Uterus (tissue), 4 donors: ENCODE results near the gene CSTF3. TPM values are rescaled to one million over a fixed set of nuclear protein-coding genes. Genes with fewer than 3 reads are reported as not detected.
"Not testable (repeated sequence)": the region's sequence is repeated elsewhere in the genome, so short reads cannot be mapped to it uniquely, and the experiment has no call there.

Experiments
- DNase-seq, 2 donors: peaks; one replicate each; pipeline ENCODE4 v3.0.0-alpha.2; 2019 to 2020
- H3K27ac ChIP-seq, 2 donors: fragments of 200-600 bp; sonication (generic); 1 replicate in 1 of 2; 2 replicates in 1 of 2; pipeline ENCODE4 v1.5.1; 2016 to 2018
- H3K27me3 ChIP-seq, 2 donors: fragments of 200-600 bp; sonication (generic); one replicate each; pipeline ENCODE4 v1.5.1; 2018 to 2019; ENCODE audit warnings: control low read depth in 1 of 2
- H3K36me3 ChIP-seq, 2 donors: fragments of 200-600 bp; sonication (generic); one replicate each; pipeline ENCODE4 v1.5.1; 2019; ENCODE audit warnings: control low read depth in 1 of 2
- H3K4me1 ChIP-seq, 2 donors: fragments of 200-600 bp; sonication (generic); one replicate each; pipeline ENCODE4 v1.5.1; 2018 to 2019; ENCODE audit warnings: control low read depth in 1 of 2
- H3K4me3 ChIP-seq, 2 donors: fragments of 200-600 bp; sonication (generic); 1 replicate in 1 of 2; 2 replicates in 1 of 2; pipeline ENCODE4 v1.5.1; 2018 to 2019; ENCODE audit warnings: mild to moderate bottlenecking in 1 of 2
- H3K9me3 ChIP-seq, 2 donors: fragments of 200-600 bp; sonication (generic); one replicate each; pipeline ENCODE4 v1.5.1; 2019; ENCODE audit warnings: control low read depth in 1 of 2
- POLR2A ChIP-seq, 2 donors: fragments of 450-650 bp; IDR thresholded peaks; one replicate each; pipeline ENCODE4 v1.6.1; 2016; ENCODE audit warnings: antibody characterized with exemption in 2 of 2, mild to moderate bottlenecking in 1 of 2, moderate library complexity in 1 of 2
- intact Hi-C: fragments of 100-400 bp; cut with DNase I; formaldehyde crosslinking; loops from one replicate; pipeline ENCODE4 v1.15.1; 2023; ENCODE audit warnings: low total_unique reads
- total RNA-seq, 4 donors: library from RNA; depleted of rRNA in 3 of 4; stranded (reverse); fragments of >200 nt in 3 of 4; gene quantifications; one replicate each; pipeline versions ENCODE4 v1.1.0 to v1.2.4, GENCODE V29; 2014 to 2023
- TF ChIP-seq, protein P1 (sequence below), 4 experiments: fragments of 200-600 bp in 2 of 4; fragments of 450-650 bp in 2 of 4; sonication (generic) in 2 of 4; IDR thresholded peaks; one replicate each; pipeline ENCODE4 v1.5.1; 2016 to 2019; ENCODE audit warnings: antibody characterized with exemption in 4 of 4, mild to moderate bottlenecking in 2 of 4, moderate library complexity in 1 of 4
- donor health status: DM: yes; HTN: yes; CAD: no.

Gene CSTF3
- total RNA-seq, 4 donors from 2014 or later = 7.9 to 53.0 (median 19.0) TPM

DNA sequence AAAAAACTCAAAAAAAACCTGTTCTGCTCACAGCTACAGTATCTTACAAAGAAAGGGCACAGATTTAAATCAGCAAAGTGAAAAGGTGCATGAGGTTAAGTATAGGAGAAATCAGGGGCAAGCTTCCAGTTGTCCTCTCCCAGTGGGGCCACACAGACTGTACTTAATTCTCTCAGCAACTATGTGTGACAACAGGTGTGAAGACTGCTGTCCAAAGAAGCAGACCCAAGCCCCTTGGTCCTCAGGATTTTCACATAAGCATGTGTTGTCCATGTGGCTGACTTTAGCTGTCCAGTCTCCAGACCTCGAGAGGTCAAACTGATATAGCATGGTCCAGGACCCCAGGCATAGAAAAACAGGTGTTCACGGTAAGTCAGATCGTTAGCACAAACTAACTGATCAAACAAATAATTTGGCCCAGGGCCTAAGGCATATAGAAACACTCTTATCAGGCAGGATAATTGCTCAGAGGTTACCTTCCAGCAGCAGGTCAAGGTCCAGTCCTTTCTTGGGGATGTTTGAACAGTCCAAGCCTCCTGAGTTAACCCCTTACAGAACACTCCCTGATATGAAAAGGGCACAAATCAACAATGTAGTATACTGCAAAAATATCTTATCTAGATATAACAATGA is 21.1 kb upstream of the CSTF3 start:
- intact Hi-C loops = no loop called here
- Histone ChIP-seq H3K4me3 (no peak overlapping the region), H3K27ac (no peak overlapping the region), H3K4me1 (no peaks in the 10 kb centered on the region), H3K9me3 (no peaks in the 10 kb centered on the region), H3K36me3 (no peaks in the 10 kb centered on the region), H3K27me3 (no peaks in the 10 kb centered on the region)
- TF ChIP-seq, protein P1, sequence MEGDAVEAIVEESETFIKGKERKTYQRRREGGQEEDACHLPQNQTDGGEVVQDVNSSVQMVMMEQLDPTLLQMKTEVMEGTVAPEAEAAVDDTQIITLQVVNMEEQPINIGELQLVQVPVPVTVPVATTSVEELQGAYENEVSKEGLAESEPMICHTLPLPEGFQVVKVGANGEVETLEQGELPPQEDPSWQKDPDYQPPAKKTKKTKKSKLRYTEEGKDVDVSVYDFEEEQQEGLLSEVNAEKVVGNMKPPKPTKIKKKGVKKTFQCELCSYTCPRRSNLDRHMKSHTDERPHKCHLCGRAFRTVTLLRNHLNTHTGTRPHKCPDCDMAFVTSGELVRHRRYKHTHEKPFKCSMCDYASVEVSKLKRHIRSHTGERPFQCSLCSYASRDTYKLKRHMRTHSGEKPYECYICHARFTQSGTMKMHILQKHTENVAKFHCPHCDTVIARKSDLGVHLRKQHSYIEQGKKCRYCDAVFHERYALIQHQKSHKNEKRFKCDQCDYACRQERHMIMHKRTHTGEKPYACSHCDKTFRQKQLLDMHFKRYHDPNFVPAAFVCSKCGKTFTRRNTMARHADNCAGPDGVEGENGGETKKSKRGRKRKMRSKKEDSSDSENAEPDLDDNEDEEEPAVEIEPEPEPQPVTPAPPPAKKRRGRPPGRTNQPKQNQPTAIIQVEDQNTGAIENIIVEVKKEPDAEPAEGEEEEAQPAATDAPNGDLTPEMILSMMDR (IDR thresholded peaks at IDR 0.05) = no peak
- no peak for TF ChIP-seq POLR2A (IDR thresholded peaks at IDR 0.05)
- DNase-seq = no peak

DNA sequence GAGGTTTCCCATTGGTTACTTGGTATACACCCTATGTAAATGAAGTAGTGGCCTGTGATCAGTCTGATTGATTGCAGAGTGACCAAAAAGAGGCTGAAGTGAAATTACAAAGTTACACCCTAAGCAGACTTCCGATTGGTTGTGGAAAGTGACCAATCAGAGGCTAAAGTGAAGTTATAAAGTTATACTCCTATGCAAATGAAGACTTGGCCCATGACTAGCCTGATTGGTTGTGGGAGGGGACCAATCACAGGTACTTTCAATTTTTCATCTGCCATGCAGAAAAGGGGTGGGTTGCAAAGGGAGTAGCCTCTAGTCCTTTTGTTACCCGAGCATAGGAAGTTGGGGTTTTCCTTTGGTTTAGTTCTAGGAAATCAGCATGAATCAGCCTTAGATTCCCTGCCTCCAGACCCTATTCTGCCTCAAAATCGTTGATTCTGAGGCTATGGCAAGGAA is 18.1 kb upstream of the CSTF3 start:
- intact Hi-C loops = no loop called here
- Histone ChIP-seq H3K4me3 (no peak overlapping the region), H3K36me3 (no peaks in the 10 kb centered on the region), H3K27me3 (no peaks in the 10 kb centered on the region), H3K9me3 (no peaks in the 10 kb centered on the region), H3K4me1 (no peaks in the 10 kb centered on the region), H3K27ac (no peak overlapping the region)
- TF ChIP-seq, protein P1 (IDR thresholded peaks at IDR 0.05) = no peak
- no peak for TF ChIP-seq POLR2A (IDR thresholded peaks at IDR 0.05)
- DNase-seq = no peak

DNA sequence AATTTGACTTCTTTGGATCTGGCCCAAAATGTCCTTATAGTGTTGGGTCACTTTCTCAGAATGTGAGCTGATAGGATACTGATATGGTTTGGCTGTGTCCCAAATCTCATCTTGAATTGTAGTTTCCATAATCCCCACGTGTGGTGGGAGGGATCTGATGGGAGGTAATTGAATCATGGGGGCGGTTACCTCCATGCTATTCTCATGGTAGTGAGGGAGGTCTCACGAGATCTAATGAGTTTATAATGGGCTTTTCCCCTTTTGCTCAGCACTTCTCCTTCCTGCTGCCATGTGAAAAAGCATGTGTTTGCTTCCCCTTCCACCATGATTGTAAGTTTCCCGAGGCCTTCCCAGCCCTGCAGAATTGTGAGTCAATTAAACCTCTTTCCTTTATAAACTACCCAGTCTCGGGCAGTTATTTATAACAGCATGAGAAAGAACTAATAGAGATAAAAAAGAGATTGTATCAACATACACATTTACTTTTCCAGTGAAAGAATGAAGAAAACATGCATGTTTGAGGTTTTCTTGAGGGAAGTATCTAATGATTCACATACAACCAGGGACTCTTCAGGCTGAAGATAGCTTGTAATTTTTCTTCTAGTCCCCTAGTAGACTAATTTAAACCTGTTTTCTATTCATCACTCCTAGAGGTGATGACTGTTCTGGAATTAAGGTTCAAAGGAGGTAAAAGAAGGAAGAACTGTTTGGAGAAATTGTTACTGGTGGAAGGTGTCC is 17.3 kb upstream of the CSTF3 start:
- intact Hi-C loops = no loop called here
- Histone ChIP-seq H3K9me3 (no peaks in the 10 kb centered on the region), H3K4me3 (no peak overlapping the region), H3K36me3 (no peaks in the 10 kb centered on the region), H3K27ac (no peak overlapping the region), H3K4me1 (no peaks in the 10 kb centered on the region), H3K27me3 (no peaks in the 10 kb centered on the region)
- TF ChIP-seq, protein P1 (IDR thresholded peaks at IDR 0.05) = no peak
- no peak for TF ChIP-seq POLR2A (IDR thresholded peaks at IDR 0.05)
- no peak for DNase-seq

DNA sequence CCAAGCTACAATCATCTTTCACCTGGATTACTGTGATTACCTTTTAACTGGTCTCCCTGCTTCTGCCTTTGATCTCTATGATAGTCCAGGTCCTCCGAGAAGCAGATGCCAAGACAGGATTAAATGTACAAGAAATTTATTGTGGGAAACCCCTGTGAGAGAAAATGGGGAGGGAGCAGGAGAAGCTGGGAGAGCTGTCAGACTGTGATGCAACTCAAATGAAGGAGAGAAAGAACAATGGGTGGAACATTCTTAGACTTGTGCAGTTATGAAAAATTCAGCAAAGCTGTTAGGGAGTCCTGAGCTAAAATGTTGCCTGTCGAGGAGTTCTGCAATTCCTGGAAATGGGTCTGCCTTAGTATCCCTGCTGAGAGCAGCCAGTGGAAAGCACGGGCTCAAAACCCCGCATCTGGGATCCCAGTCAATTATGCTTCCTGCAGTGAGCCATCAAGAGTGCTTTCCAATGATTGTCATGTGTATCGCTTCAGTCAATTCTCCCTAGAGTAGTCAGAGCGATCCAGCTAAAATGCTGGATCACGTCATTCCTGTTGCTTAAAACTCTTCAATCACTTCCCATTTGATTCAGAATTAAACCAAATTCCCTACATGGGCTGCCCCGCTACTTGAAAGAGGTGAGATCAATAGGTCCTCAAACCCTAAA is 16.5 kb upstream of the CSTF3 start:
- TF ChIP-seq, protein P1 (IDR thresholded peaks at IDR 0.05) = no peak
- no peak for TF ChIP-seq POLR2A (IDR thresholded peaks at IDR 0.05)
- Histone ChIP-seq H3K27me3 (no peaks in the 10 kb centered on the region), H3K9me3 (no peaks in the 10 kb centered on the region), H3K36me3 (no peaks in the 10 kb centered on the region), H3K4me1 (no peaks in the 10 kb centered on the region), H3K4me3 (no peak overlapping the region), H3K27ac (no peak overlapping the region)
- intact Hi-C loops = no loop called here
- DNase-seq = no peak

DNA sequence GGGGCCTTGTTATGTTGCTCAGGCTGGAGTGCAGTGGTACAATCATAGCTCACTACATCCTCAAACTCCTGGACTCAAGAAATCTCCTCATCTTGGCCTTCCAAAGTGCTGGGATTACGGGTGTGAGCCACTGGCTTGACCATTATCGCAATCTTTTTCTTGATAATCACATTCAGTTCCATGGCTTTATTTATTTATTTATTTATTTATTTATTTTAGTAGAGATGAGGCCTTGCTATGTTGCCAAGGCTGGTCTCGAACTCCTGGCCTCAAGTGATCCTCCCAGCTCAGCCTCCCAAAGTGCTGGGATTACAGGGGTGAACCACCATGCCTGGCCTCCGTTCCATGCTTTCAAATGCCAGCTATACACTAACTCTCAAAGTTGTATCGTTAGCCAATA is 15.5 kb upstream of the CSTF3 start:
- H3K9me3 ChIP-seq, intact Hi-C loops, H3K4me1 ChIP-seq, H3K36me3 ChIP-seq, H3K4me3 ChIP-seq, DNase-seq, H3K27ac ChIP-seq, H3K27me3 ChIP-seq: not testable (repeated sequence)
